Measurements from ENCODE around the gene TESK1. TPM values are rescaled to one million over a fixed set of nuclear protein-coding genes. Genes with fewer than 3 reads are reported as not detected.

TESK1 gene
- total and polyA plus RNA-seq, 2 of the 4 experiments (the other 2 are of a cell fraction) = 3.4 to 21.0 TPM

DNA sequence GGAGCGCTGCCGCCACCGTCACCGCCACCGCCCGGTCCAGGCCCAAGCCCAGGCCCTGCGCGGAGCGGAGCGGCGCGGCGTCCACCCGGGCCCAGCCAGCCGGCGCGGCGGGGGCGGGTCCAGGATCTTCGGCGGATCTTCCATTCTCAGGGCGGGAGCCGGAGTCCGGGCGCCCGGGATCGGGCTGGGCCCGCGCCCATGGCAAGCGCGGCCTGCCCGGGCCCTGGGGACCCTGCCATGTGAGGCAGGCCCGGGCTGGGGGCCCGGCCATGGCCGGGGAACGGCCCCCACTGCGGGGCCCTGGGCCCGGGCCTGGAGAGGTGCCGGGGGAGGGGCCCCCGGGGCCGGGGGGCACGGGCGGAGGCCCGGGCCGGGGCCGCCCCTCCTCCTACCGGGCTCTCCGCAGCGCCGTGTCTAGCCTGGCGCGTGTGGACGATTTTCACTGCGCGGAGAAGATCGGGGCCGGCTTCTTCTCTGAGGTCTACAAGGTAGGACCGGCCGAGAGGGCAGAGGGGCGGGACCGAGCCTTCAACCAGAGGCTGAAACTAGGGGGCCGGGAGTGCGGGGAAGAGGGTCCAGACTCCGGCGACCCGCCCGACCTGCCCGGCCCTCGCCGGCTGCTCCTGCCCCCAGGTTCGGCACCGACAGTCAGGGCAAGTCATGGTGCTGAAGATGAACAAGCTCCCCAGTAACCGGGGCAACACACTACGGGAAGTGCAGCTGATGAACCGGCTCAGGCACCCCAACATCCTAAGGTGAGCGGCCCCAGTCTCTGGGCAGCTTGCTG, 482 bp downstream of the TESK1 start:
- no peak overlapping the region; a peak in 1 of 4 replicates for H4K8ac ChIP-seq (ENCODE audit: low read depth in 2 of 2, low read length in 2 of 2)

More for the DNA sequence above, 482 bp downstream of the TESK1 start:
- BruUV-seq (replicated peaks) = no TSS peak
- Histone ChIP-seq H3K56ac (ENCODE audit: extremely low read depth, insufficient read depth, low read length) (no peak overlapping the region; the same call in 1 of the 2 replicates), H2BK5ac (ENCODE audit: low read depth, low read length, poor library complexity, severe bottlenecking) (peak overlapping the region; percentile 9), H3K79me1 (ENCODE audit: low read depth in 1 of 2, low read length in 2 of 2) (peaks cover 9 to 28% of the 10 kb centered on the region in 2 experiments; a peak in 3 of 4 replicates), H3K9ac (ENCODE audit: low read depth, low read length) (peak overlapping the region; percentile 85), H3K36me3 (ENCODE audit: control insufficient read depth, insufficient read depth, low read length) (peaks cover 27% of the 10 kb centered on the region), H3K4me1 (ENCODE audit: control insufficient read depth, insufficient read depth, low read length) (peaks cover 5% of the 10 kb centered on the region), H2BK20ac (ENCODE audit: low read depth, low read length) (no peak overlapping the region), H3K9me3 (ENCODE audit: control insufficient read depth, insufficient read depth, low read length) (no peaks in the 10 kb centered on the region), H2AFZ (replicated peaks; ENCODE audit: low read length, poor library complexity) (peak overlapping the region; percentile 88), H3K23ac (ENCODE audit: low read depth, low read length) (peak overlapping the region; percentile 76; the same call in 1 of the 2 replicates), H4K20me1 (ENCODE audit: insufficient read depth, low read length) (peaks cover 8% of the 10 kb centered on the region; the same call in 1 of the 2 replicates), H3K27ac (ENCODE audit: insufficient read depth, low read length) (peak overlapping the region; percentile 29), H3K4ac (ENCODE audit: low read depth, low read length) (peak overlapping the region; percentile 61; the same call in 1 of the 2 replicates), H3K14ac (replicated peaks; ENCODE audit: low read depth, low read length) (no peak overlapping the region), H2BK120ac (ENCODE audit: low read depth, low read length) (no peak overlapping the region; the same call in 1 of the 2 replicates), H4K91ac (ENCODE audit: insufficient read depth, low read depth, low read length) (no peak overlapping the region), H2AK9ac (replicated peaks; ENCODE audit: low read depth, low read length, poor library complexity) (peak overlapping the region; percentile 84), H3K18ac (ENCODE audit: low read depth, low read length) (no peak overlapping the region), H2BK15ac (ENCODE audit: low read depth, low read length) (no peak overlapping the region), H3K4me3 (ENCODE audit: insufficient read depth, low read depth, low read length) (peak overlapping the region; percentile 72), H3K9me1 (ENCODE audit: insufficient read depth, low read length) (peaks cover 6% of the 10 kb centered on the region; the same call in 1 of the 2 replicates), H3K4me2 (ENCODE audit: low read depth, low read length) (peak overlapping the region; percentile 92), H3K27me3 (ENCODE audit: control insufficient read depth, insufficient read depth, low read length) (no peaks in the 10 kb centered on the region), H2AK5ac (ENCODE audit: low read depth, low read length) (no peak overlapping the region; the same call in 1 of the 2 replicates), H4K5ac (ENCODE audit: low read depth, low read length) (no peak overlapping the region)
- dilution Hi-C loops (cut with HindIII; ENCODE audit: low sequenced_read_pairs, unreplicated experiment) (no loop called here), intact Hi-C loops (cut with micrococcal nuclease) (loop anchor here (2.0 to 10.0 kb wide), 2 partner anchors 79 to 125 kb away; partner anchors contain the start of gene TPM2), in situ Hi-C loops (cut with MboI; ENCODE audit: low sequenced_read_pairs) (no loop called here)
- peak; percentile 23 for ATAC-seq (ENCODE audit: low read depth)
- DNase-seq = no peak
- ChIA-PET CTCF (no interaction called here), POLR2A (ENCODE audit: unreplicated experiment) (no interaction called here)
- WGBS, 2 experiments (ENCODE audit: extremely low coverage in 2 of 2, insufficient read length in 1 of 2) = 1% methylated on average over 36 of the region's 76 CpGs; no CpG with 5 or more reads in 1 of the 2 experiments
- 0 out of 2 replicates have a peak, but pooled peaks have one; percentile 43 for TF ChIP-seq CHD1 (IDR thresholded peaks at IDR 0.05; ENCODE audit: low read depth, low read length)
- TF ChIP-seq FOS (IDR thresholded peaks at IDR 0.05; ENCODE audit: low read depth, low read length) = no peak

Measured in IMR-90 (cell line).